SK-N-SH (cell line): Measurements from ENCODE around the gene ANO2. TPM values are rescaled to one million over a fixed set of nuclear protein-coding genes. Genes with fewer than 3 reads are reported as not detected.

Experiments used
- CTCF ChIA-PET: fragments of 300-600, 350-600 bp; formaldehyde crosslinking; extraction: SDS; loops from one replicate; lab custom pipeline; 2021; lab: Yijun Ruan, JAX
- POLR2A ChIA-PET: fragments of 350-600 bp; sonication (Branson Sonifier 250); formaldehyde crosslinking; extraction: SDS; loops from one replicate; lab custom pipeline; 2020; ENCODE audit warnings: antibody characterized with exemption, inconsistent platforms; lab: Yijun Ruan, JAX
- DNase-seq: peaks from one replicate; pipeline ENCODE4 v3.0.0; 2012
- H2AFZ ChIP-seq: fragments of 200-600 bp; sonication (generic); 2 replicates; pipeline ENCODE4 v1.8.1; 2016; ENCODE audit warnings: antibody characterized with exemption, mild to moderate bottlenecking, low read depth
- H3F3A ChIP-seq: fragments of 200-600 bp; sonication (generic); replicated peaks from 2 replicates; pipeline ENCODE3; 2016; ENCODE audit warnings: antibody characterized with exemption, mild to moderate bottlenecking; ENCODE audit not compliant: insufficient read depth
- H3K27ac ChIP-seq, 2 experiments: fragments of 200-500 bp in 1 of 2; fragments of 200-600 bp in 1 of 2; sonication (Bioruptor generic) in 1 of 2; sonication (generic), shearing (Covaris generic) in 1 of 2; 2 replicates each; pipeline versions ENCODE4 v1.5.1 to v1.6.1; 2014 to 2016; ENCODE audit warnings: low read depth in 2 of 2, inconsistent platforms in 1 of 2, low read length in 1 of 2, mild to moderate bottlenecking in 1 of 2, mixed read lengths in 1 of 2
- H3K27me3 ChIP-seq: fragments of 200-600 bp; sonication (generic), shearing (Covaris generic); 2 replicates; pipeline ENCODE4 v1.6.1; 2016; ENCODE audit warnings: mixed run types; ENCODE audit not compliant: insufficient read depth
- H3K36me3 ChIP-seq, 2 experiments: fragments of 200-500 bp in 1 of 2; fragments of 200-600 bp in 1 of 2; sonication (Bioruptor generic) in 1 of 2; sonication (generic) in 1 of 2; replicated peaks in 1 of 2; 2 replicates each; pipeline versions ENCODE3 to v1.5.1; 2014 to 2016; ENCODE audit warnings: low read length in 1 of 2, mild to moderate bottlenecking in 1 of 2; ENCODE audit not compliant: insufficient read depth in 2 of 2, control insufficient read depth in 1 of 2
- H3K4me1 ChIP-seq, 2 experiments: fragments of 200-500 bp in 1 of 2; fragments of 200-600 bp in 1 of 2; sonication (Bioruptor generic) in 1 of 2; sonication (generic), shearing (Covaris generic) in 1 of 2; 2 replicates each; pipeline versions ENCODE4 v1.5.1 to v1.6.1; 2014 to 2016; ENCODE audit warnings: low read depth in 1 of 2, low read length in 1 of 2, mixed run types in 1 of 2; ENCODE audit not compliant: insufficient read depth in 2 of 2, control insufficient read depth in 1 of 2
- H3K4me2 ChIP-seq: fragments of 200-600 bp; sonication (generic), shearing (Covaris generic); 2 replicates; pipeline ENCODE4 v1.6.1; 2017; ENCODE audit warnings: mixed run types
- H3K4me3 ChIP-seq, 2 experiments: fragments of 200-500 bp in 1 of 2; fragments of 200-600 bp in 1 of 2; sonication (Bioruptor generic) in 1 of 2; sonication (generic), shearing (Covaris generic) in 1 of 2; 2 replicates each; pipeline versions ENCODE4 v1.5.1 to v1.8.1; 2014 to 2016; ENCODE audit warnings: low read depth in 2 of 2, inconsistent platforms in 1 of 2, low read length in 1 of 2, mild to moderate bottlenecking in 1 of 2, mixed read lengths in 1 of 2, moderate library complexity in 1 of 2
- H3K79me2 ChIP-seq: fragments of 200-600 bp; sonication (generic); 2 replicates; pipeline ENCODE4 v1.8.1; 2017; ENCODE audit warnings: mild to moderate bottlenecking; ENCODE audit not compliant: insufficient read depth
- H3K9ac ChIP-seq: fragments of 200-600 bp; sonication (generic); 2 replicates; pipeline ENCODE4 v1.6.1; 2017; ENCODE audit warnings: mixed run types
- H3K9me2 ChIP-seq: fragments of 200-600 bp; sonication (generic); 2 replicates; pipeline ENCODE4 v1.6.1; 2017; ENCODE audit warnings: mixed run types
- H3K9me3 ChIP-seq: fragments of 200-600 bp; sonication (generic); 2 replicates; pipeline ENCODE4 v1.6.1; 2017; ENCODE audit warnings: mixed run types, mild to moderate bottlenecking, moderate library complexity
- H4K20me1 ChIP-seq: fragments of 200-600 bp; sonication (generic); 2 replicates; pipeline ENCODE4 v1.6.1; 2017; ENCODE audit warnings: mild to moderate bottlenecking, mixed run types; ENCODE audit not compliant: insufficient read depth
- EP300 ChIP-seq, 2 experiments: IDR thresholded peaks; 2 replicates each; pipeline versions ENCODE4 v1.4.0 to v1.6.1; 2012; ENCODE audit warnings: borderline replicate concordance in 1 of 2, low read depth in 1 of 2, low read length in 1 of 2
- FOXJ3 ChIP-seq: sonication (generic); formaldehyde crosslinking; IDR thresholded peaks from 2 replicates; pipeline ENCODE4 v1.5.1; 2020; ENCODE audit warnings: mild to moderate bottlenecking, missing genetic modification reagents
- GABPA ChIP-seq: IDR thresholded peaks from 2 replicates; pipeline ENCODE4 v1.4.0; 2012; ENCODE audit warnings: low read depth, mild to moderate bottlenecking
- IRF3 ChIP-seq: fragments of 150-350 bp; IDR thresholded peaks from 2 replicates; pipeline ENCODE4 v1.6.1; 2016; ENCODE audit warnings: mild to moderate bottlenecking, low read depth, low read length
- MAX ChIP-seq: IDR thresholded peaks from 2 replicates; pipeline ENCODE4 v1.4.0; 2012; ENCODE audit warnings: low read depth
- MXI1 ChIP-seq: IDR thresholded peaks from 2 replicates; pipeline ENCODE4 v1.6.1; 2012; ENCODE audit warnings: mild to moderate bottlenecking, low read depth, low read length, improper control_type of control experiment
- NFIC ChIP-seq: IDR thresholded peaks from 2 replicates; pipeline ENCODE4 v1.4.0; 2012; ENCODE audit warnings: borderline replicate concordance
- NRF1 ChIP-seq: IDR thresholded peaks from 2 replicates; pipeline ENCODE4 v1.6.1; 2012; ENCODE audit warnings: low read depth, mild to moderate bottlenecking, low read length
- PBX3 ChIP-seq: IDR thresholded peaks from 2 replicates; pipeline ENCODE4; 2012
- POLR2AphosphoS5 ChIP-seq: IDR thresholded peaks from 2 replicates; pipeline ENCODE4 v1.6.1; 2012; ENCODE audit warnings: low read depth, low read length
- RAD21 ChIP-seq: IDR thresholded peaks from 2 replicates; pipeline ENCODE4 v1.6.1; 2012; ENCODE audit warnings: mild to moderate bottlenecking, low read length
- RCOR1 ChIP-seq: fragments of 150-350 bp; IDR thresholded peaks from 2 replicates; pipeline ENCODE4 v1.6.1; 2017; ENCODE audit warnings: antibody characterized with exemption, low read length
- REST ChIP-seq: IDR thresholded peaks from 2 replicates; pipeline ENCODE4 v1.6.1; 2012; ENCODE audit warnings: mild to moderate bottlenecking, low read depth, low read length, moderate library complexity
- RXRA ChIP-seq: IDR thresholded peaks from 2 replicates; pipeline ENCODE4 v1.4.0; 2012; ENCODE audit warnings: low read depth, mild to moderate bottlenecking, borderline replicate concordance
- SMC3 ChIP-seq: IDR thresholded peaks from 2 replicates; pipeline ENCODE4 v1.6.1; 2012; ENCODE audit warnings: low read depth, low read length, improper control_type of control experiment
- TCF12 ChIP-seq: IDR thresholded peaks from 2 replicates; pipeline ENCODE4 v1.4.0; 2012
- WGBS: methylation state at CpG from one replicate; pipeline ENCODE4 v1.1.6; 2017; ENCODE audit warnings: low lambda C conversion rate; 5-methylcytosine and 5-hydroxymethylcytosine counted together
- polyA plus RNA-seq, 3 experiments: library from polyadenylated mRNA; depleted of rRNA; stranded (reverse); fragments of >200 nt; gene quantifications; 2 replicates each; pipeline ENCODE4 v1.2.3, GENCODE V29; 2012
- TF ChIP-seq, protein P1 (sequence below): fragments of 150-350 bp; IDR thresholded peaks from 2 replicates; pipeline ENCODE4 v1.6.1; 2017; ENCODE audit warnings: antibody characterized with exemption, low read length, low read depth, borderline replicate concordance
- TF ChIP-seq, protein P2 (sequence below): fragments of 200-600 bp; sonication (generic); IDR thresholded peaks from 2 replicates; pipeline ENCODE4 v1.6.1; 2017; ENCODE audit warnings: antibody characterized with exemption, mild to moderate bottlenecking, moderate library complexity

ANO2 gene
- polyA plus RNA-seq, 1 of the 3 experiments (the other 2 are of a cell fraction), result not detected

DNA sequence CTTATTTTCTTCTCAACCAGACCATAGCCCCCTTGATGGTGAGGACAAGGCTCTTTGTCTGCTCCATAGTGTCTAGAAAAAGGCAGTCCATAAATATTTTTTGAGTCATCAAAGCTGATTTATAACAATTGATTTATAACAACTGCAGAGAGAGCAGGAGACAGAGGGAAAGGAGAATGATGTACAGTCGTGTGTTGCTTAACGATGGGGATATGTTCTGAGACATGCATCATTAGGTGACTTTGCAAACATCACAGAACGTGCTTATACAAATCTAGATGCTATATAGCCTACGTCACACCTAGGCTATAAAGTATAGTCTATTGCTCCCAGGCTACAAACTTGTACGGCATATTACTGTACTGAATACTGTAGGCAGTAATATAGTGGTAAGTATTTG is 369.8 kb downstream of the ANO2 start:
- Histone ChIP-seq H3K4me3 (no peak overlapping the region), H3F3A (no peaks in the 10 kb centered on the region), H3K9ac (no peak overlapping the region), H3K9me3 (no peaks in the 10 kb centered on the region), H3K4me1 (no peaks in the 10 kb centered on the region), H3K9me2 (no peaks in the 10 kb centered on the region), H3K27ac (no peak overlapping the region), H3K27me3 (peaks cover 62% of the 10 kb centered on the region), H3K79me2 (no peaks in the 10 kb centered on the region), H3K36me3 (no peaks in the 10 kb centered on the region), H3K4me2 (no peak overlapping the region), H4K20me1 (no peaks in the 10 kb centered on the region), H2AFZ (no peak overlapping the region)
- no peak for DNase-seq
- WGBS, result 4% methylated on average over 5 of the region's 5 CpGs
- ChIA-PET POLR2A (no interaction called here), CTCF (interaction anchor here (0.6 to 0.9 kb wide), 2 partner anchors 19 to 147 kb away, joined by 3 to 5 read pairs; no protein-coding TSS in a partner anchor)
- no peak for TF ChIP-seq NRF1
- no peak for TF ChIP-seq MAX
- TF ChIP-seq REST, result no peak
- TF ChIP-seq NFIC, result no peak
- no peak for TF ChIP-seq SMC3
- TF ChIP-seq FOXJ3 (CRISPR knock-in tag), result no peak
- TF ChIP-seq GABPA, result no peak
- no peak for TF ChIP-seq POLR2AphosphoS5
- no peak for TF ChIP-seq RXRA
- TF ChIP-seq RAD21, result no peak
- TF ChIP-seq, protein P1, sequence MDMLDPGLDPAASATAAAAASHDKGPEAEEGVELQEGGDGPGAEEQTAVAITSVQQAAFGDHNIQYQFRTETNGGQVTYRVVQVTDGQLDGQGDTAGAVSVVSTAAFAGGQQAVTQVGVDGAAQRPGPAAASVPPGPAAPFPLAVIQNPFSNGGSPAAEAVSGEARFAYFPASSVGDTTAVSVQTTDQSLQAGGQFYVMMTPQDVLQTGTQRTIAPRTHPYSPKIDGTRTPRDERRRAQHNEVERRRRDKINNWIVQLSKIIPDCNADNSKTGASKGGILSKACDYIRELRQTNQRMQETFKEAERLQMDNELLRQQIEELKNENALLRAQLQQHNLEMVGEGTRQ, result no peak
- TF ChIP-seq RCOR1, result no peak
- TF ChIP-seq PBX3, result no peak
- TF ChIP-seq, protein P2, sequence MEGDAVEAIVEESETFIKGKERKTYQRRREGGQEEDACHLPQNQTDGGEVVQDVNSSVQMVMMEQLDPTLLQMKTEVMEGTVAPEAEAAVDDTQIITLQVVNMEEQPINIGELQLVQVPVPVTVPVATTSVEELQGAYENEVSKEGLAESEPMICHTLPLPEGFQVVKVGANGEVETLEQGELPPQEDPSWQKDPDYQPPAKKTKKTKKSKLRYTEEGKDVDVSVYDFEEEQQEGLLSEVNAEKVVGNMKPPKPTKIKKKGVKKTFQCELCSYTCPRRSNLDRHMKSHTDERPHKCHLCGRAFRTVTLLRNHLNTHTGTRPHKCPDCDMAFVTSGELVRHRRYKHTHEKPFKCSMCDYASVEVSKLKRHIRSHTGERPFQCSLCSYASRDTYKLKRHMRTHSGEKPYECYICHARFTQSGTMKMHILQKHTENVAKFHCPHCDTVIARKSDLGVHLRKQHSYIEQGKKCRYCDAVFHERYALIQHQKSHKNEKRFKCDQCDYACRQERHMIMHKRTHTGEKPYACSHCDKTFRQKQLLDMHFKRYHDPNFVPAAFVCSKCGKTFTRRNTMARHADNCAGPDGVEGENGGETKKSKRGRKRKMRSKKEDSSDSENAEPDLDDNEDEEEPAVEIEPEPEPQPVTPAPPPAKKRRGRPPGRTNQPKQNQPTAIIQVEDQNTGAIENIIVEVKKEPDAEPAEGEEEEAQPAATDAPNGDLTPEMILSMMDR, result no peak
- no peak for TF ChIP-seq TCF12
- no peak for TF ChIP-seq EP300 (IDR thresholded peaks at IDR 0.05; ENCODE audit: borderline replicate concordance in 1 of 2, low read depth in 1 of 2, low read length in 1 of 2)
- TF ChIP-seq IRF3, result no peak
- TF ChIP-seq MXI1, result no peak
